Stomach smooth muscle (tissue), 2 donors: ENCODE measurements around the gene RBP7.
"Not testable (repeated sequence)": the region's sequence is repeated elsewhere in the genome, so short reads cannot be mapped to it uniquely, and the experiment has no call there.

Experiments used
- H3K27ac ChIP-seq: one replicate; pipeline ENCODE4 v1.7.0; 2013; ENCODE audit warnings: mild to moderate bottlenecking, low read length, inconsistent platforms
- H3K27me3 ChIP-seq, 2 donors: one replicate each; pipeline ENCODE4 v1.7.0; 2013; ENCODE audit warnings: low read length in 2 of 2; ENCODE audit not compliant: insufficient read depth in 2 of 2, control insufficient read depth in 1 of 2
- H3K36me3 ChIP-seq, 2 donors: one replicate each; pipeline ENCODE4 v1.7.0; 2013; ENCODE audit warnings: low read length in 2 of 2; ENCODE audit not compliant: control insufficient read depth in 2 of 2, insufficient read depth in 2 of 2
- H3K4me1 ChIP-seq: one replicate; pipeline ENCODE4 v1.7.0; 2013; ENCODE audit warnings: low read length; ENCODE audit not compliant: control insufficient read depth, insufficient read depth
- H3K4me3 ChIP-seq, 2 donors: one replicate each; pipeline ENCODE4 v1.7.0; 2013; ENCODE audit warnings: low read length in 2 of 2
- H3K9ac ChIP-seq, 2 donors: one replicate each; pipeline ENCODE4 v1.7.0; 2013; ENCODE audit warnings: low read length in 2 of 2, mild to moderate bottlenecking in 1 of 2
- H3K9me3 ChIP-seq, 2 donors: one replicate each; pipeline ENCODE4 v1.7.0; 2013; ENCODE audit warnings: low read length in 2 of 2; ENCODE audit not compliant: control insufficient read depth in 2 of 2
- donor health status: healthy.
- donor health status: Pancreatic carcinoma.

The RBP7 gene

GRCh38 chr1:10001016-10001665, 4.1 kb downstream of the RBP7 start:
- no peak overlapping the region for H3K9ac ChIP-seq
- H3K27me3 ChIP-seq: peaks cover 0 to 13% of the 10 kb centered on the region in 2 donors
- no peak overlapping the region for H3K4me3 ChIP-seq
- H3K36me3 ChIP-seq: no peaks in the 10 kb centered on the region
- H3K4me1 ChIP-seq: peaks cover 6% of the 10 kb centered on the region
- H3K9me3 ChIP-seq: no peaks in the 10 kb centered on the region
- no peak overlapping the region for H3K27ac ChIP-seq

- H3K9ac ChIP-seq, H3K36me3 ChIP-seq, H3K4me3 ChIP-seq, H3K27me3 ChIP-seq, H3K4me1 ChIP-seq, H3K9me3 ChIP-seq, H3K27ac ChIP-seq: not testable (repeated sequence)
Measured at GRCh38 chr1:10005248-10005647, 8.2 kb downstream of the RBP7 start.

- H3K27me3 ChIP-seq: no peaks in the 10 kb centered on the region
- no peaks in the 10 kb centered on the region for H3K4me1 ChIP-seq
- no peak overlapping the region for H3K4me3 ChIP-seq
- no peak overlapping the region for H3K27ac ChIP-seq
- no peaks in the 10 kb centered on the region for H3K9me3 ChIP-seq
- H3K36me3 ChIP-seq: no peaks in the 10 kb centered on the region
- no peak overlapping the region for H3K9ac ChIP-seq
Measured at GRCh38 chr1:10007169-10007568, 10.1 kb downstream of the RBP7 start.

GRCh38 chr1:10014016-10014415, 17.0 kb downstream of the RBP7 start:
- Histone ChIP-seq H3K4me3 (no peak overlapping the region), H3K27me3 (no peaks in the 10 kb centered on the region), H3K27ac (no peak overlapping the region), H3K9me3 (no peaks in the 10 kb centered on the region), H3K36me3 (no peaks in the 10 kb centered on the region), H3K9ac (no peak overlapping the region), H3K4me1 (peaks cover 7% of the 10 kb centered on the region)

GRCh38 chr1:10019561-10019960, 22.5 kb downstream of the RBP7 start:
- Histone ChIP-seq H3K4me3 (no peak overlapping the region), H3K36me3 (no peaks in the 10 kb centered on the region), H3K9ac (no peak overlapping the region), H3K4me1 (peaks cover 7% of the 10 kb centered on the region), H3K27me3 (no peaks in the 10 kb centered on the region), H3K27ac (no peak overlapping the region), H3K9me3 (no peaks in the 10 kb centered on the region)

- Histone ChIP-seq H3K27me3 (no peaks in the 10 kb centered on the region), H3K27ac (no peak overlapping the region), H3K36me3 (no peaks in the 10 kb centered on the region), H3K9me3 (no peaks in the 10 kb centered on the region), H3K4me1 (peaks cover 7% of the 10 kb centered on the region), H3K9ac (no peak overlapping the region), H3K4me3 (no peak overlapping the region)
Measured at GRCh38 chr1:10020086-10020485, 23.1 kb downstream of the RBP7 start.

GRCh38 chr1:10020678-10021077, 23.6 kb downstream of the RBP7 start:
- not testable (repeated sequence) for H3K4me1 ChIP-seq, H3K36me3 ChIP-seq, H3K9me3 ChIP-seq, H3K27ac ChIP-seq, H3K4me3 ChIP-seq, H3K27me3 ChIP-seq, H3K9ac ChIP-seq

- H3K27ac ChIP-seq, H3K36me3 ChIP-seq, H3K9ac ChIP-seq, H3K4me1 ChIP-seq, H3K9me3 ChIP-seq, H3K27me3 ChIP-seq, H3K4me3 ChIP-seq: not testable (repeated sequence)
Measured at GRCh38 chr1:10021992-10022391, 25.0 kb downstream of the RBP7 start.

GRCh38 chr1:10022656-10023055, 25.6 kb downstream of the RBP7 start:
- H3K4me3 ChIP-seq: no peak overlapping the region
- H3K9me3 ChIP-seq: no peaks in the 10 kb centered on the region
- H3K27ac ChIP-seq: no peak overlapping the region
- no peaks in the 10 kb centered on the region for H3K36me3 ChIP-seq
- no peaks in the 10 kb centered on the region for H3K4me1 ChIP-seq
- no peaks in the 10 kb centered on the region for H3K27me3 ChIP-seq
- no peak overlapping the region for H3K9ac ChIP-seq

- no peaks in the 10 kb centered on the region for H3K36me3 ChIP-seq
- H3K4me1 ChIP-seq: no peaks in the 10 kb centered on the region
- no peaks in the 10 kb centered on the region for H3K9me3 ChIP-seq
- no peak overlapping the region for H3K27ac ChIP-seq
- no peak overlapping the region for H3K9ac ChIP-seq
- H3K4me3 ChIP-seq: no peak overlapping the region
- H3K27me3 ChIP-seq: no peaks in the 10 kb centered on the region
Measured at GRCh38 chr1:10025354-10025753, 28.3 kb downstream of the RBP7 start.

- H3K27ac ChIP-seq: no peak overlapping the region
- no peak overlapping the region for H3K9ac ChIP-seq
- no peaks in the 10 kb centered on the region for H3K36me3 ChIP-seq
- peaks cover under 1% of the 10 kb centered on the region for H3K4me1 ChIP-seq
- H3K4me3 ChIP-seq: no peak overlapping the region
- no peaks in the 10 kb centered on the region for H3K27me3 ChIP-seq
- no peaks in the 10 kb centered on the region for H3K9me3 ChIP-seq
Measured at GRCh38 chr1:10027027-10027426, 30.0 kb downstream of the RBP7 start.
